ENCODE measurements around the gene ITIH3.

DNA sequence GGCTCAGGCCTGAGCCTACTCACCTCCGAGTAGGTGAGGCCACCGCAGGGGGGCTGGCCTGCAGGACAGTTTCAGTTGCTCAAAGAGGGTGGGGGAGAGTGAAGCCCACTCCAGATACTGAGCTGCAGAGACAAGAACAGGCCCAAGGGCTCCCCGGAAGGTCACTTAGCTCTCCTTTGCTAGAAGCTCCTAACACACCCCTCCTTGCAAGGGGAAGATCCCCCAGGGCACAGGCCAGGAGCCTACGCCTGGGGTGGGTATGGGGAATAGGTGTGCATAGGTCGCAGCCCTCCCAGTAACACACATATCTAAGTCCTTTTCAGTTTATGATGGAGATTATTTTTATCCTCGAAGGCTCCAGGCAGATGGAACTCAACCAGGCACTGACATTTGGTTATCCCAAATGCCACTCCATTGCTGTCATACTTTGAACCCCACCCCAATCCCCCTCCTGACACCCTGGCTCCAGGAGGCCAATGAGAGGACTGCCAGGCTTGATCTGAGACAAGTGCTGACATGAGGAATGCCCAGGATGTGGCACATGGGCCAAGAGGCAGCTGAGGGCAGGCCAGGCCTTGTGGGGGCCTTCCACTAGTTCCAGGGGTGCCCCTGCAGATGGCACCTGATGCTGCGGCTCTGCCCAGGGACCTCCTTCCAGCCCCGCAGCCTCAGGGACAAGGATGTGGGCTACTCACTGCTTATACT is 41.3 kb downstream of the ITIH3 start:
- TF ChIP-seq, protein P1, sequence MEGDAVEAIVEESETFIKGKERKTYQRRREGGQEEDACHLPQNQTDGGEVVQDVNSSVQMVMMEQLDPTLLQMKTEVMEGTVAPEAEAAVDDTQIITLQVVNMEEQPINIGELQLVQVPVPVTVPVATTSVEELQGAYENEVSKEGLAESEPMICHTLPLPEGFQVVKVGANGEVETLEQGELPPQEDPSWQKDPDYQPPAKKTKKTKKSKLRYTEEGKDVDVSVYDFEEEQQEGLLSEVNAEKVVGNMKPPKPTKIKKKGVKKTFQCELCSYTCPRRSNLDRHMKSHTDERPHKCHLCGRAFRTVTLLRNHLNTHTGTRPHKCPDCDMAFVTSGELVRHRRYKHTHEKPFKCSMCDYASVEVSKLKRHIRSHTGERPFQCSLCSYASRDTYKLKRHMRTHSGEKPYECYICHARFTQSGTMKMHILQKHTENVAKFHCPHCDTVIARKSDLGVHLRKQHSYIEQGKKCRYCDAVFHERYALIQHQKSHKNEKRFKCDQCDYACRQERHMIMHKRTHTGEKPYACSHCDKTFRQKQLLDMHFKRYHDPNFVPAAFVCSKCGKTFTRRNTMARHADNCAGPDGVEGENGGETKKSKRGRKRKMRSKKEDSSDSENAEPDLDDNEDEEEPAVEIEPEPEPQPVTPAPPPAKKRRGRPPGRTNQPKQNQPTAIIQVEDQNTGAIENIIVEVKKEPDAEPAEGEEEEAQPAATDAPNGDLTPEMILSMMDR (IDR thresholded peaks at IDR 0.05) = no peak
- no peak for TF ChIP-seq POLR2A (IDR thresholded peaks at IDR 0.05)

All from esophagus squamous epithelium (tissue), 4 donors.